HPDE6-E6E7 (cell line): ENCODE measurements around the gene CTSW.

Experiments
- DNase-seq: peaks from one replicate; pipeline ENCODE4 v3.0.0; 2011; ENCODE audit warnings: missing footprints; ENCODE audit errors: extremely low spot score

The CTSW gene

GRCh38 chr11:65867284-65868071 is 12.2 kb upstream of the CTSW start:
- no peak for DNase-seq

GRCh38 chr11:65868076-65868667 is 11.5 kb upstream of the CTSW start:
- no peak for DNase-seq

GRCh38 chr11:65868907-65869306 is 10.7 kb upstream of the CTSW start:
- DNase-seq: no peak

GRCh38 chr11:65869643-65870306 is 9.9 kb upstream of the CTSW start:
- DNase-seq: no peak

- no peak for DNase-seq
Observed at GRCh38 chr11:65870307-65870658, 9.4 kb upstream of the CTSW start.

- no peak for DNase-seq
Observed at GRCh38 chr11:65870706-65871681, 8.6 kb upstream of the CTSW start.

- DNase-seq: no peak
Observed at GRCh38 chr11:65871811-65872548, 7.7 kb upstream of the CTSW start.

GRCh38 chr11:65872586-65873317 is 6.9 kb upstream of the CTSW start, which contains the start of gene EFEMP2:
Gene EFEMP2 (minus strand): TSS chr11:65872800. CDS start chr11:65872354, 446 bp downstream.
- no peak for DNase-seq

- peak; percentile 89 for DNase-seq
Observed at GRCh38 chr11:65873318-65874156, 6.1 kb upstream of the CTSW start.

GRCh38 chr11:65880027-65880426 is 390 bp downstream of the CTSW start:
- DNase-seq: no peak

GRCh38 chr11:65880844-65881421 is 1.3 kb downstream of the CTSW start:
- no peak for DNase-seq

GRCh38 chr11:65882120-65883057 is 2.8 kb downstream of the CTSW start:
- no peak for DNase-seq

- DNase-seq: no peak
Observed at GRCh38 chr11:65883058-65883761, 3.6 kb downstream of the CTSW start.

GRCh38 chr11:65883786-65884715 is 4.4 kb downstream of the CTSW start:
- DNase-seq: no peak

- DNase-seq: peak; percentile 86
Observed at GRCh38 chr11:65884716-65885092, 5.1 kb downstream of the CTSW start.

- no peak for DNase-seq
Observed at GRCh38 chr11:65885231-65885630, 5.6 kb downstream of the CTSW start.
